Parathyroid adenoma (tissue), 2 donors: ENCODE results near the gene TMEM163.

Source experiments
- H2AFZ ChIP-seq: fragments of 300-600 bp; sonication (generic); one replicate; pipeline ENCODE4 v1.7.0; 2017; ENCODE audit warnings: antibody characterized with exemption, mild to moderate bottlenecking
- H3K27ac ChIP-seq: fragments of 300-600 bp; sonication (generic); one replicate; pipeline ENCODE4 v1.7.0; 2017
- H3K27me3 ChIP-seq: fragments of 300-600 bp; sonication (generic); one replicate; pipeline ENCODE4 v1.7.0; 2017; ENCODE audit warnings: low read length; ENCODE audit not compliant: control insufficient read depth, insufficient read depth
- H3K36me3 ChIP-seq: fragments of 300-600 bp; sonication (generic); one replicate; pipeline ENCODE4 v1.7.0; 2017; ENCODE audit warnings: low read length; ENCODE audit not compliant: control insufficient read depth, insufficient read depth
- H3K4me1 ChIP-seq: fragments of 300-600 bp; sonication (generic); one replicate; pipeline ENCODE4 v1.7.0; 2017; ENCODE audit warnings: control low read depth
- H3K4me2 ChIP-seq: fragments of 300-600 bp; sonication (generic); one replicate; pipeline ENCODE4 v1.7.0; 2017; ENCODE audit warnings: low read length
- H3K4me3 ChIP-seq: fragments of 300-600 bp; sonication (generic); one replicate; pipeline ENCODE4 v1.7.0; 2017; ENCODE audit warnings: low read depth, low read length
- H3K79me2 ChIP-seq: fragments of 300-600 bp; sonication (generic); one replicate; pipeline ENCODE4 v1.7.0; 2017; ENCODE audit warnings: control low read depth
- H3K9ac ChIP-seq: fragments of 300-600 bp; sonication (generic); one replicate; pipeline ENCODE4 v1.7.0; 2017; ENCODE audit warnings: mild to moderate bottlenecking
- H3K9me3 ChIP-seq: fragments of 300-600 bp; sonication (generic); one replicate; pipeline ENCODE4 v1.7.0; 2017; ENCODE audit warnings: low read length; ENCODE audit not compliant: control insufficient read depth
- CTCF ChIP-seq: fragments of 300-600 bp; sonication (generic); IDR thresholded peaks from one replicate; pipeline ENCODE4 v1.7.0; 2017; ENCODE audit warnings: antibody characterized with exemption, mild to moderate bottlenecking
- donor health status: primary hyperparathyroidism.

TMEM163 gene

GRCh38 chr2:134500211-134500935, 218.4 kb downstream of the TMEM163 start:
- no peak overlapping the region for H3K27ac ChIP-seq

GRCh38 chr2:134499307-134499926, 219.4 kb downstream of the TMEM163 start:
- Histone ChIP-seq H3K4me1 (no peaks in the 10 kb centered on the region), H3K79me2 (no peaks in the 10 kb centered on the region), H2AFZ (no peak overlapping the region), H3K27me3 (no peaks in the 10 kb centered on the region), H3K36me3 (no peaks in the 10 kb centered on the region), H3K4me3 (no peak overlapping the region), H3K9me3 (no peaks in the 10 kb centered on the region), H3K4me2 (no peak overlapping the region), H3K27ac (no peak overlapping the region), H3K9ac (no peak overlapping the region)
- TF ChIP-seq CTCF: no peak

More at GRCh38 chr2:134500211-134500935, 218.4 kb downstream of the TMEM163 start:
- no peaks in the 10 kb centered on the region for H3K36me3 ChIP-seq
- H3K4me3 ChIP-seq: no peak overlapping the region
- H2AFZ ChIP-seq: no peak overlapping the region
- no peak for TF ChIP-seq CTCF
- H3K4me1 ChIP-seq: no peaks in the 10 kb centered on the region
- H3K79me2 ChIP-seq: no peaks in the 10 kb centered on the region
- H3K9ac ChIP-seq: no peak overlapping the region
- H3K27me3 ChIP-seq: no peaks in the 10 kb centered on the region
- no peaks in the 10 kb centered on the region for H3K9me3 ChIP-seq
- no peak overlapping the region for H3K4me2 ChIP-seq

GRCh38 chr2:134498654-134499053, 220.1 kb downstream of the TMEM163 start:
- Histone ChIP-seq H3K79me2 (no peaks in the 10 kb centered on the region), H3K36me3 (no peaks in the 10 kb centered on the region), H2AFZ (no peak overlapping the region), H3K4me3 (no peak overlapping the region), H3K27ac (no peak overlapping the region), H3K4me2 (no peak overlapping the region), H3K9ac (no peak overlapping the region), H3K27me3 (no peaks in the 10 kb centered on the region), H3K9me3 (no peaks in the 10 kb centered on the region), H3K4me1 (no peaks in the 10 kb centered on the region)
- TF ChIP-seq CTCF: no peak

- Histone ChIP-seq H3K27me3 (no peaks in the 10 kb centered on the region), H3K36me3 (no peaks in the 10 kb centered on the region), H3K4me1 (no peaks in the 10 kb centered on the region), H3K27ac (no peak overlapping the region), H3K4me3 (no peak overlapping the region), H3K4me2 (no peak overlapping the region), H3K79me2 (no peaks in the 10 kb centered on the region), H3K9ac (no peak overlapping the region), H3K9me3 (no peaks in the 10 kb centered on the region), H2AFZ (no peak overlapping the region)
- TF ChIP-seq CTCF: no peak
These were observed 225.0 kb downstream of the TMEM163 start for GRCh38 chr2:134493797-134494196.
